Stromal cell of bone marrow (primary cell): ENCODE results near the gene MGLL.
A peak's percentile ranks its signal among the peaks of the same experiment; 100 is the strongest.
"Not testable (repeated sequence)": the region's sequence is repeated elsewhere in the genome, so short reads cannot be mapped to it uniquely, and the experiment has no call there.

Experiments used
- DNase-seq: peaks from one replicate; pipeline ENCODE4 v3.0.0-alpha.2; 2012; ENCODE audit warnings: low read depth

MGLL gene

DNA sequence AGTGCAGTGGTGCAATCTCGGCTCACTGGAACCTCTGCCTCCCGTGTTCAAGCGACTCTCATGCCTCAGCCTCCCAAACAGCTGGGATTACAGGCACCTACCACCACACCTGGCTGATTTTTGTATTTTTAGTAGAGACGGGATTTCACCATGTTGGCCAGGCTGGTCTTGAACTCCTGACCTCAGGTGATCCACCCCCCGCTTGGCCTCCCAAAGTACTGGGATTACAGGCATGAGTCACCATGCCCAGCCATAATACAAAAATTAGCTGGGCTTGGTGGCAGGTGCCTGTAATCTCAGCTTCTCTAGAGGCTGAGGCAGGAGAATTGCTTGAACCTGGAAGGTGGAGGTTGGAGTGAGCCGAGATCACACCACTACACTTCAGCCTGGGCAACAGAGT lies 167.3 kb downstream of the MGLL start:
- DNase-seq = not testable (repeated sequence)

DNA sequence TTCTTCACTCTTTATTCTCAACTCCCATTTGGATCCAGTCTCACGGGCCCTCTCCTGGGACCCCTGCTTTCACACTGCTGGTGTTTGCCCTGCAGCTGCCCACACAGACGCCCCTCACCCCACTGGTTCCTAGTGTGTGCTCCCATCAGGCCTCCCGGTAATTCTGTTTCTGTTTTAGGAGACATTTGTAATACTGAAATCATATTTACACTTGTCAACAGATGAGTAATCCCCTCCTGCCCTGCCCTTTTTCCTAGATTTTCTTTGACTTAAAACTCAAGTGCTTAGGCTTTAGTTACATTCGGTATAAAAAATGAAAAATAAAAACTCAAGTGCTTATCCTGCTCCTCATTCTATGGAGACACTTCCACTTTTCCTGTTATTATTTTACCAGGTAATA lies 167.9 kb downstream of the MGLL start:
- no peak for DNase-seq

DNA sequence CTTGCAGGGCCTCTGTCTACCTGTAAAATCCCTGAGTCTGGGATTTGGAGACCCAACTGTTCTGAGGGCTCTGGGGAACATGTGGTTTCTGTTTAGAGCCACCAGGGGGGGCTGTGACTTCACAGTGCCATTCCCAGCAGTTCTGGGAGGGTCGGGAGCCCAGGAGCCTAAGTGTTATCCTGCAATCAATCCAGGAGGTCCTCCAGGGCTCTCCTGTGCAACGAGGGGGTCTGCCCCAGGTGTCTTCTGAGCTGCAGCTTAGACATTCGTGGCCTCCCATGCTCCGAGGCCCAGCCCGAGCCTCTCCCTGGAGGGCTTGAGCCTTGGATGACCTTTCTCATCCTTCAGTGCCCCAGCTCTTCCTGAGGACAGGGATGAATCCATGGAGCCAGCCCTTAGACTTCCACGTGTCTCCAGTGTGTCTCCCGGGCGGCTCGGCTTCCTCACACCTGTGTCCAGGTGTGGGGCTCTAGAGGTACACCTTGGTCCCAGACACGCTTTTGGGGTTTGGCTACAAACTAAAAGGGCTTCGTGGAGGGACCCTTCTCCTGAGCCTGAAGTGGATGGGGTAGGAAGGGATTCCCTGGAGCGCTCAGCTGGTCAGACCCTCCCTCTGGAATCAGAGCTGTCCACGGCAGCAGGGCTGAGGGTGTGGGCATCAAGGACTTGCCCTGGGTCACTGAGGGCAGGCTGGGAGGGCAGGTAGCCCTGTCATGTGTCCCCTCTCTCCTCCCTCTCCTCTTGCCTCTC lies 169.9 kb downstream of the MGLL start:
- peak; percentile 25 for DNase-seq

DNA sequence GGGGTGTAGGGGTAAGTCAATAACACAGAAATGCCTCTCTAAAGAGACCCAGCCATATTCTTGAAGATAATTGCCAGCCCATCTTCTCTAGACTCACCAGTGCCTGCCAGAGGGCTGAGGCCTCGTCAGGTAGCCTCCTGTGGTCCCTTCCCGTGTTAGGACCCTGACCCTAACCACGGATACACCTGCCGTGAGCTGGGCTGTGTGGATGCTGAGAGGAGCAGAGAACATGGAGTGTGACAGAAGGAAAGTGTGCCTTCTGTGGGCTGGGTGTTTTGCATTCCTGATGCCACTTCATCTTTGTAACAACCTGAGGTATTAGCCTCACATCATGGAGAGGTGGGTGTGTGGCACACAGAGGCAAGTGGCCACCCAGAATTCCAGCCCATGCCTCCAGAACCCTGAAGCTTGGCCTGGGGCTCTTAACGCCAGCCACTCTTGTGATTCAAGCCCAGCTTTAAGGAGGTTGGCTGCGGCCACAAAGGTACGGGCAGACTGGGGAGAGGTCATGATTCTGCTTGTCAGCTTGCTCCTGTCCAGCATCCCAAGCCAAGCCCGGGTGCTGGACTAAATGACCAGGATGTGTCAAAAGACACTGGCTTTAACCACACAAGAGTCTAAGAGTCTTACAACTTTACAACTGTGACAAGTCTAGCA lies 170.7 kb downstream of the MGLL start:
- DNase-seq = no peak

DNA sequence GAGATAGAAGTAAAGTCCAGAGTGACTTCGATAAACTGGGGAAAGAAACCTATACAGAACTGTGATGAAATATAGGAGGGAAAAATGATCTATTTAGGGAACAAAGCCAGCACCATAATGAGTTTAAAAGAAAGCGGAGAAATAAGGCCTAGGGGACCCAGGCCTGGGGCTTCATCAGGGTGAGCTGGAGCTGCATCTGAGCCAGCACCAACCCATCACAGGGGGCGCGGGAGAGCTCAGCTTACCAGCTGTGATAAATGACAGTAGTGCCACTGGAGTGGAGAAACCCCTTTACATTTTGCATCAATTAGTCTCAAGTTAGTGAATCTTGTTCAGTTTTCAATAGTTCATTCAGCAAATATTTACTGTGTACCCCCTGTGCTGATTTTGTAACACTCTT lies 172.1 kb downstream of the MGLL start:
- no peak for DNase-seq

DNA sequence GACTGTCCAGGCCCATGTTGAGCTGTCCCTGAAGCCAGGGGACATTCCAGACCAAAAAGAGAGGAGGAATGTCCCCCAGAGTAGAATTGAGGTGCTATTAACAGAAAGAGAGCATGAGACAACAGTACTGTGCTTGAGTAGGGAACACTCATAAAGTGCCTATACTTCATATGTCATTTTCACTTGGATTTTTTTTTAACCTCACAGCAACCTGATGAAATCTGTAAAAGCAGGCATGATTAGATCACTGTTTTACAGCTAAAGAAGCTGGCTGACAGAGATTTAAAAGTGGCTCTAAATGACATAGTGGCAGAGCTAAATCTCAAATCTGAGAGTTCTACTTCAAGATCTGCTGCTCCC lies 174.5 kb downstream of the MGLL start:
- no peak for DNase-seq

DNA sequence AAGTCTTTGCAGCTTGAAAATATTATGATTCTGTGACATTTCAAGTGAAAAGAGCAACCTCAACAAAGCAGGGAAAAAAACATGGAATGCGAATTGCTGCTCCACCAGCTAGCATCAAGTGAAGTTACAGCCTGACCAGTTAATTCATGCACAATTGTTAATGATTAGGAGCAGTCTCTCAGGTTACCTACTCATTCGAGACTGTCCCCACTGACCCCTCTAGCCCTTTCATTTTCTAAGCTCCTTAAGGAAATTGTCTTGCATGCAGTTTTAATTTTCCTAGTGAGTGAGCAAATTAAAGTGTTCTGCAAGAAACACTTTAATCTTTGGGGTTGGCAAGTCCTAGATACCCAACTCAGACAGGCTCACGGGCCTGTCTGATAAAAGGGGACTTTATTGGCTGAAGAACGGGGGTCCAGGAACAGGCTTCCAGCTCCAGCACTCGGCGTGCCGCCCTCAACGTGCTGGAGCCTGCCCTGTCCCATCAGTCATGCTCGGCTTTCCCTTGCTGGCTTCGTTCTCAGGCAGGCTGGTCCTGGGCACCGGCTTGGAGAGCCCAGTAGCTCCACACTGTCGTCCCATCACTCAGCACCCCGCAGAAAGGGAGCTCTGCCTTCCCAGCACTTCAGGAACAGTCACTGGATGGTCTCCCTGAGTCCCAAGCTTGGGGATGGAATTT lies 175.0 kb downstream of the MGLL start:
- DNase-seq = no peak

DNA sequence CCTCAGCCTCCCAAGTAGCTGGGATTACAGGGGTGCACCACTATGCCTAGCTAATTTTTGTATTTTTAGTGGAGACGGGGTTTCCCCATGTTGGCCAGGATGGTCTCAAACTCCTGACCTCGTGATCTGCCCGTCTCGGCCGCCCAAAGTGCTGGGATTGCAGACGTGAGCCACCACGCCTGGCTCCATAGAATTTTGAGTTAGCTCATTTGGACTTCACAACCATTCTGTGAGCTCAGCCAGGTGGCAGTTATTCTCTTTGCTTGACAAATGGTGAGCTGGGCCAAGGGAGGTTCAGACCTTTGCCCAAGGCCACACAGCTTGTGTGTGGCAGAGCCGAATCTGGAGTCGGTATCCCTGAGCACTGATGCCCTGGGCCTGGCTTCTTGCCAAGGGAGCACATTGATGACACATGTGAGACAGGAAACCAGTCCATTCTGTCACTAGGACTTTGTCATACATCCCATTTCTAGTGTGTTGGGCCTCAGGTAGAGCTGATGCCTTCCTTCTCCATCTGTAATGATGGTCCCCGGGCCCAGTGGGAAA lies 175.7 kb downstream of the MGLL start:
- no peak for DNase-seq

DNA sequence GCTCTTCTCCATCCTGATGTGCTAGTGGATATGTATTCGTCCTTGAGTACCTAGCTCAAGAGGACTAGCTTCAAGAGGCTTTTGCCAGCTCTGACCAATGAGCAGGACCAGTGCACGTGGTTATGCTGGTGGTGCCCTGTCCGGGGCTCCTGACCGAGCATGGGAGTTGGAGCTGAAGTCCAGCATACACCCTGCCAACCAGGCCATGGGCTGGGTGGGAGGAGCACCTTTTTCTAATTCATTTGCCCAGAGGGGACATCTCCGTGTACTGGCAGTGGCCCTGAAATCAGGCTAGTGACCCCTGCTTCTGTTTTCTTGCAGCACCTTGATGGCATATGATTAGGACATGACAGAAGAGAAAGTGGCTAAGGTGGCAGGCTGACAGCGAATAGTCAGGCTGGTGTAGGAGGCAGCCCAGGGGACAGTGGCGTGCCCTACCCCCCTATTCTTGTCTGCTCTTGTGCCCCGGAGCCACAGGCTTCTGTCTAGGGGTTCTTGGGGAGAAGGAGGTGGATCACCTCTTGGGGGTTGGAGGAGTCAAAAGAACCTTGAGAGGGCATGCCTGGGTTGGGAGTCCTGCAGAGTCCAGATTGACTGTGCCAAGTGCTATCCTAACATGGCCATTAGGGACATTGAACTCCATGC lies 176.8 kb downstream of the MGLL start:
- no peak for DNase-seq

DNA sequence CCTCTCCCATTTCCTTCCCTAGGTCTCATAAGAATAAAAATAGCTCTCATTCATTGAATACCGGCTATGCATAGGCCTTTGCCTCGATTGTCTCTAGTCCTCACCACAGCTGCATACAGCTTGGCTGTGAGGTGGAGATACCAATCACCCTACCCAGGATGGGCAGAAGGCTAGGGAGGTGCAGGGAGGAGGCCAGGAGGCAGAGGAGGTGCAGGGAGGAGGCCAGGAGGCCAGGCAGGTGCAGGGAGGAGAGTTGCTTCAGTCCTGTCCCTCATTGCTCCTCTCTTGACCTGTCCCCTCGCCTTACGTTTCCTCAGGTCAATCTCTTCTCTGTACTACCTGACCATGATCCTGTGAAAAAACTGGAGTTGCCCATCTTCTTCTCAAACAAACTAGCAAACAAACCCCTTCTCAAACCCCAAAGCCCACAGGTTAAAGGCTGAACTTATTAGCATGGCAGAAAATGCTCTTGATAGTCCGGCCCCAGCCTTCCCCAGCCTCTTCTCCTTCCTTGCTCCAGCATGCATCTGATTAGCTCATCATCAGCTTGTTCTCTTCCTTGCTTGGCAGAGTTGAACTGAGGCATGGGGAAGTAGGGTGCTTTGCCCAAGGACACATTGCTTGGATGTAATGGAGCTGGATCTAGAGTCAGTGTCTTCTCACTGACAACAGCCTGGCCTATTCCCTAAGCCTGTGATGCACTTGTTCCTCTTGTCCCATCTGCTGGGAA lies 177.5 kb downstream of the MGLL start:
- DNase-seq = no peak

DNA sequence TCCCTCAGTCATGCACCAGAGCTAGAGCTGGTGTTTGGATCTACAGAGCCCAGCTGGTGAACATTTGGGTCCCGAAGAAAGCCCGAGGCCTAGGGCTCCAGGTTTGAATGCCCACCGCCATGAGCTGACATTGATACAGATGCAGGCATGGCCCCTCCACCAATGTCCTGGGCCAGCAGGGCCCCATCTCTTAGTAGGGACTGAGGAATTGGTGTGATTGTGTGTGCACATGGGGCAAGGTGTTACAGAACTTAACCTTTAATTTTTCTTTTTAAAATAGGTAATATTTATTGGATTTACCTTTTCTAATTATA lies 182.3 kb downstream of the MGLL start:
- DNase-seq = no peak

DNA sequence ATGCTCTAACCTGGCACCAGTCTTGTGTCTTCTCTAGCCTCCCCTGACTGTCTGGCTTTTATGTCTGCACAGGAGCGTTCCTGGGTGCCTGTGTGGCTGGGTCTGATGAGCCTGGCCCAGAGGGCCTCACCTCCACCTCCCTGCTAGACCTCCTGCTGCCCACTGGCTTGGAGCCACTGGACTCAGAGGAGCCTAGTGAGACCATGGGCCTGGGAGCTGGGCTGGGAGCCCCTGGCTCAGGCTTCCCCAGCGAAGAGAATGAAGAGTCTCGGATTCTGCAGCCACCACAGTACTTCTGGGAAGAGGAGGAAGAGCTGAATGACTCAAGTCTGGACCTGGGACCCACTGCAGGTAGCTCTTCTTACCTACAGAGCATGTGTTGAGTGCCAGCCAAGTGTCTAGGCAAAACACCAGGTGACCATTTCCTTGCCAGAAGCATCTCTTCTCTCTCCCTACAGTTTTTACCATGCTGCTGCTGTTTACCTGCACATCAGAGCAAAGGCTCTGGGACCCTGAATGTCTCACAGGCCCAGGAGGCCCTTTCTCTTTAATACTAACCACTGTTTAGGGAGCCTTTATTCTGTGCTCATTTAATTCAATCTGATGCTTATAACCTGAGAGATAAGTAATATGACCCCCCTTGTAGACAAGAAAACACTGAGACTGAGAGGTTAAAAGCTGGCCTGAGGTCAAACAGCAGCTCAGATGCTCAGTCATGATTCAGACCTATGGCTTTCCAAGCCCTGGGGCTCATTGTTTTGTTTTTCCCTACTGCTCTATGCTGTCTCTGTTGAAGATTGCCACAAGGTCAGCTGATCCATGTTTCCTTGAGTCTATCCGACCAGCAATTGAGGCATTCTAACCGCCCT lies 182.9 kb downstream of the MGLL start:
- peak; percentile 18 for DNase-seq
